Stomach smooth muscle (tissue), 2 donors: Measurements from ENCODE around the gene NDUFB10.
"Not testable (repeated sequence)": the region's sequence is repeated elsewhere in the genome, so short reads cannot be mapped to it uniquely, and the experiment has no call there.

ENCODE experiments used
- H3K27ac ChIP-seq: one replicate; pipeline ENCODE4 v1.7.0; 2013; ENCODE audit warnings: mild to moderate bottlenecking, low read length, inconsistent platforms
- H3K27me3 ChIP-seq, 2 donors: one replicate each; pipeline ENCODE4 v1.7.0; 2013; ENCODE audit warnings: low read length in 2 of 2; ENCODE audit not compliant: insufficient read depth in 2 of 2, control insufficient read depth in 1 of 2
- H3K36me3 ChIP-seq, 2 donors: one replicate each; pipeline ENCODE4 v1.7.0; 2013; ENCODE audit warnings: low read length in 2 of 2; ENCODE audit not compliant: control insufficient read depth in 2 of 2, insufficient read depth in 2 of 2
- H3K4me1 ChIP-seq: one replicate; pipeline ENCODE4 v1.7.0; 2013; ENCODE audit warnings: low read length; ENCODE audit not compliant: control insufficient read depth, insufficient read depth
- H3K4me3 ChIP-seq, 2 donors: one replicate each; pipeline ENCODE4 v1.7.0; 2013; ENCODE audit warnings: low read length in 2 of 2
- H3K9ac ChIP-seq, 2 donors: one replicate each; pipeline ENCODE4 v1.7.0; 2013; ENCODE audit warnings: low read length in 2 of 2, mild to moderate bottlenecking in 1 of 2
- H3K9me3 ChIP-seq, 2 donors: one replicate each; pipeline ENCODE4 v1.7.0; 2013; ENCODE audit warnings: low read length in 2 of 2; ENCODE audit not compliant: control insufficient read depth in 2 of 2
- donor health status: healthy.
- donor health status: Pancreatic carcinoma.

The NDUFB10 gene

DNA sequence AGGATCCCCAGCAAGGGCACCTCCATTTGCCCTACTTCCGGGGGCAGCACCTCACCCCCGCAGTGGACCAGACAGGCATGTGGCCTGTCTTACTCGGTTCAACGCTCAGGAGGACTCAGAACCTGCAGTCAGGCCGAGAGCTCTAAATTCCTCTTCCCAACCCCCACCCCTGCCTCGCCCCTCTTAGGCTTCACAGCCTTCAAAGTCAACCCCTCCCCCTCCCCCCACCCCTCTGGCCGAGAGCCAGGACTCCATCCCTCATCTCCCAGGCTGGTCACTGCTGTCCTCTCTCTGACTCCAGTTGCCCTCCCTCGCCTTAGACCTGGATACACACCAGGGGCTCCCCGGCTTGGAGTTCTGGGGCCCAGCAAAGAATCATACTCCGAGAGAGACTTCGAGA, 33.1 kb upstream of the NDUFB10 start:
- peaks cover 9% of the 10 kb centered on the region for H3K4me1 ChIP-seq

DNA sequence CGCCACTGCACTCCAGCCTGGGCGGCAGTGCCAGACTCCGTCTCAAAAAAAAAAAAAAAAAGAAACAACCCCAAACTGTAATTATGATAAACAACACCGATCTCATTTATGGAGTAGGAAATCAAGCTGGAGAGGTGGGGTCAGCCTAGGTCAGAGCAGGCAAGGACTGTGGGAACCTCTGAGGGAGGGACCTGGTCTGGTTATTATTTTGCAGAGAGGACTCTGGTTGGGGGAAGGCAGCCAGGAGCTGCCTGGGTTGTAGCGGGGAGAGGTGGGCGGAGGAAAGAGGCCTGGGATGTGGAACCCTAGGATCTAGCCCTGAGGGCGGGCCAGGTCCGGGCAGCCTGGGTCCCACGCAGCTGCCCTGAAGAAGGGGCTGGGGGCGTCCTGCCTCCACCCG, 30.2 kb upstream of the NDUFB10 start:
- no peak overlapping the region for H3K27ac ChIP-seq
- peak overlapping the region in 1 of 2 donors; percentile 20 for H3K9ac ChIP-seq
- H3K4me1 ChIP-seq = peaks cover 4% of the 10 kb centered on the region
- peaks cover 7 to 8% of the 10 kb centered on the region in 2 donors for H3K27me3 ChIP-seq
- no peaks in the 10 kb centered on the region for H3K36me3 ChIP-seq
- H3K9me3 ChIP-seq = no peaks in the 10 kb centered on the region
- peak overlapping the region; percentile 48 to 70 for H3K4me3 ChIP-seq

More for the DNA sequence above, 33.1 kb upstream of the NDUFB10 start:
- Histone ChIP-seq H3K9me3 (peaks cover 0 to 2% of the 10 kb centered on the region in 2 donors), H3K4me3 (no peak overlapping the region), H3K27ac (no peak overlapping the region), H3K27me3 (peaks cover 22 to 26% of the 10 kb centered on the region in 2 donors), H3K36me3 (no peaks in the 10 kb centered on the region), H3K9ac (no peak overlapping the region)

GRCh38 chr16:1929578-1930337, 29.6 kb upstream of the NDUFB10 start:
- Histone ChIP-seq H3K27me3 (peaks cover 2 to 4% of the 10 kb centered on the region in 2 donors), H3K4me1 (peaks cover 4% of the 10 kb centered on the region), H3K4me3 (peak overlapping the region in 1 of 2 donors; percentile 70), H3K9me3 (no peaks in the 10 kb centered on the region), H3K9ac (peak overlapping the region in 1 of 2 donors; percentile 20), H3K36me3 (no peaks in the 10 kb centered on the region), H3K27ac (no peak overlapping the region)

- Histone ChIP-seq H3K4me1 (peaks cover 4% of the 10 kb centered on the region), H3K27me3 (peaks cover 2 to 4% of the 10 kb centered on the region in 2 donors), H3K4me3 (no peak overlapping the region), H3K9ac (no peak overlapping the region), H3K9me3 (no peaks in the 10 kb centered on the region), H3K36me3 (no peaks in the 10 kb centered on the region), H3K27ac (no peak overlapping the region)
These were observed 29.0 kb upstream of the NDUFB10 start for GRCh38 chr16:1930338-1930720.

DNA sequence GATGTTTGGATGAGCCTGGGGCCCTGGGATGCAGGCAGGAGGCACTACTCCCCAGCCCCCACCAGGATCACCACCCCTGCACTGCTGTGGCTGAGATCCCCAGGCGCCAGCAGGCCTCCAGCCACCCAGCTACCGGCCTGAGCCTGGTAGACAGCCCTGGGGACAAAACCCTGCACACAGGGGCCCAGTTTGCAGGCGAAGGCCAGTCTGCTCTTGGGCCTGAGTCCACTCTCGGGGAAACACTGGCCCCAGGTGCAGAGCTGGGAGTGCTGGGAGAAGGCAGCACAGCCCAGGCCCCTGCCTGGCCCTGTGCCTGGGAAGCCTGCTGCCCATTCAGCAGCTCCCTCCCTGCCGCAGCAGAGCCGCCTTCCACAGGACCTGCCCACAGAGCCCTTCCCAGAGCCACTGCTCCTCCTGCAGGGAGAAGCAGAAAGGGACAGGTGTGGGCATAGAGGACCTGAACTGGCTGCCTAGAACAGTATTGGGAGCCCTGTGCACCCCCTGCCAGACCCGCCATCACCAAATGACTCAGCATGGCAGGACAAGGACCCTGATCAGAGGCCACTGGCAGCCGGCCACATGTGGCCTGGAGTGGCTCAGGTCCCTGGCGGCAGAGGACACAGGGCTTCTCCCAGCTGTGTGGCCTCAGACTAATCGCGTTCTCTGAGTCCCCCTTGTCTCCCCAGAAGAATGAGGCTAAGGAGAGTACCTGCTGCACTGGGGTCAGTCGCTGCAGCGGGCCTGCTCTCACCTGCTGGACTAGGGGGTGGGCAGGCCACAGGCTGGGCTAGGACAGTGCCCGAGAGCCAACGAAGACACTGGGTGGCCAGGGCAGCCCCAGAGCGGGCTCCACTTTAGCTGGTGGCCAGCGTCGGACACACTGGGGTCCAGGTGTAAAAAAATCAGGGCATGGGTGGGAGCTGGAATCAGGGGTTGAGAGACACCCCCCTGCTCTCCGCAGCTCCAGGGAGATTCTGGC, 27.0 kb upstream of the NDUFB10 start:
- no peak overlapping the region for H3K27ac ChIP-seq
- H3K36me3 ChIP-seq = peaks cover 0 to 4% of the 10 kb centered on the region in 2 donors
- H3K9ac ChIP-seq = no peak overlapping the region

GRCh38 chr16:1933097-1933661, 26.2 kb upstream of the NDUFB10 start:
- Histone ChIP-seq H3K36me3 (peaks cover 4 to 6% of the 10 kb centered on the region in 2 donors), H3K9me3 (no peaks in the 10 kb centered on the region), H3K4me1 (peaks cover 4% of the 10 kb centered on the region), H3K9ac (no peak overlapping the region), H3K27me3 (peaks cover 2% of the 10 kb centered on the region in 2 donors), H3K4me3 (no peak overlapping the region), H3K27ac (no peak overlapping the region)

More for the DNA sequence above, 27.0 kb upstream of the NDUFB10 start:
- H3K27me3 ChIP-seq = peaks cover 2% of the 10 kb centered on the region in 2 donors
- no peaks in the 10 kb centered on the region for H3K9me3 ChIP-seq
- no peak overlapping the region for H3K4me3 ChIP-seq
- peaks cover 4% of the 10 kb centered on the region for H3K4me1 ChIP-seq

DNA sequence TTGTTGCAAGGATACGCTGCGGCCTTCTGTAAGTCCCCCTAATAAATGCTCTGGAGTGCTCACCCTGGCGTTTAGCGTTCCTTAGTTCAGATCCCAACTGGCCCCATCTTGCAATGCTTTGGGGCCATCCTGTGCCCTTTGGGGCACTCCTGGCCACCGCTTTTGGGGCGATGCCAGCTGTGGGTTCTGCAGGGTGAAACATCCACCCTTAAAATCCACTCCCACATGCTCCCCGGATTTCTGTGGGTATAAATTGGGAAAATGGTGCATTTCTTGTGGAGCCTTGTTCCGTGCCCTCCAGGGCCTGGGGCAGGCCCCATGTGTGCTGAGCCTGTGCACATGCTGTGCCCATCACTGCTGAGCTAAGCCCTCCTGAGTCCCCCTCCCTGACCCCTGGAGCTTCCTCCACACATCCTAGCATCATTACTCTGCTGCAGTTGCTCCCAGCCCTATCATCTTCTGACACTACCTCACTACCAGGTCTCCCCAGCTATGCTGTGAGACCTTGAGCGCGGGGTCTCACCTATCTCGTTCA, 22.3 kb upstream of the NDUFB10 start:
- no peaks in the 10 kb centered on the region for H3K9me3 ChIP-seq
- no peak overlapping the region for H3K27ac ChIP-seq
- no peak overlapping the region for H3K4me3 ChIP-seq

DNA sequence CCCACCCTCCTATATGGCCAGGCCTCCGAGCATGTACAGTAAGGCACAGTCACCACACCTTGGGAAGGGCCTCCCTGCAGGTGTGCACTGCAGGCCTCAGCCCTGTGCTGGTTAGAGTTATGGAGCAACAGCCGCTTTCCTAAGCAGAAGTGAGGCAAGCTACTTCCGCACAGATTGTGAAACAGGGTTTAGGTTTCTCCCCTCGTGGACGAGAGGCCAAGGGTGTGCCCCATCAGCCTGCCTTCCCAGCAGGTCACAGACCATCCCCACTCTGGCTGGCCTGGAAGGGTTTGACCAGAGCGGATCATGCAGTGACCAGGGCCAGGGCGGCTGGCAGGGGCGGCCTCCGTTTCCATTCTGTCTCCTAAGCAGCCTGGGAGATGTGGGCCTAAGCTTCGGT, 21.0 kb upstream of the NDUFB10 start:
- peaks cover 0 to 2% of the 10 kb centered on the region in 2 donors for H3K27me3 ChIP-seq
- peaks cover 16 to 21% of the 10 kb centered on the region in 2 donors for H3K36me3 ChIP-seq
- H3K9me3 ChIP-seq = no peaks in the 10 kb centered on the region
- H3K27ac ChIP-seq = no peak overlapping the region
- no peak overlapping the region for H3K4me3 ChIP-seq
- peaks cover 19% of the 10 kb centered on the region for H3K4me1 ChIP-seq
- H3K9ac ChIP-seq = no peak overlapping the region

More for the DNA sequence above, 22.3 kb upstream of the NDUFB10 start:
- Histone ChIP-seq H3K4me1 (peaks cover 12% of the 10 kb centered on the region), H3K27me3 (peaks cover 2% of the 10 kb centered on the region in 2 donors), H3K36me3 (peaks cover 16 to 21% of the 10 kb centered on the region in 2 donors), H3K9ac (no peak overlapping the region)

DNA sequence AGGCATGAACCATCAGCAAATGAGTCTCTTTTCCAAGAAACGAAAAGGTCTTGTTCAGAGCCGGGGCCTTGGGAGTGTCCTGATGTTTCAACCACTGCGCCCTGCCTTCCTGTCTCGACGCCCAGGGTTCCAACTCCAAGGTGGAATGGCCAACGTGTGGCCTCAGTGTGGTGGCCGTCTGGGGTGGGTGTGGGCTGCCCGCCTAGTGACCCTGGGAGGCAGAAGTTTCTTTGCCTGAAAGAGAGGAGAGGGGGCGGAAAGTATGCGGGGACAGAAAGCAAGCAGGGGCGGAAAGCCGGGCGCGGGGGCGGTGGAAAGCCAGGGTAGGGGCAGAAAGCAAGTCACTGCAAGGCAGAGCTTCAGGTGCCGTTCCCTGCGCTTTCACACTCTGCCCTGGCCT, 20.4 kb upstream of the NDUFB10 start:
- H3K4me1 ChIP-seq = peaks cover 25% of the 10 kb centered on the region
- H3K9me3 ChIP-seq = no peaks in the 10 kb centered on the region
- no peaks in the 10 kb centered on the region for H3K27me3 ChIP-seq
- no peak overlapping the region for H3K27ac ChIP-seq
- no peak overlapping the region for H3K4me3 ChIP-seq
- no peak overlapping the region for H3K9ac ChIP-seq
- H3K36me3 ChIP-seq = peaks cover 16 to 21% of the 10 kb centered on the region in 2 donors

GRCh38 chr16:1939833-1940232, 19.5 kb upstream of the NDUFB10 start:
- H3K4me3 ChIP-seq, H3K27me3 ChIP-seq, H3K9ac ChIP-seq, H3K27ac ChIP-seq, H3K9me3 ChIP-seq: not testable (repeated sequence)
- H3K4me1 ChIP-seq = peaks cover 25% of the 10 kb centered on the region
- peaks cover 16 to 21% of the 10 kb centered on the region in 2 donors for H3K36me3 ChIP-seq
